Stomach (tissue), 9 donors: ENCODE data around the gene NPAS3. TPM values are rescaled to one million over a fixed set of nuclear protein-coding genes. Genes with fewer than 3 reads are reported as not detected.

Source experiments
- DNase-seq, 2 donors: peaks; one replicate each; pipeline versions ENCODE4 v3.0.0 to v3.0.0-alpha.2; 2013 to 2019
- H3K27ac ChIP-seq, 5 donors: fragments of 200-600 bp in 4 of 5; sonication (generic) in 4 of 5; one replicate each; pipeline ENCODE4 v1.5.1; 2013 to 2019; ENCODE audit warnings: mild to moderate bottlenecking in 1 of 5, moderate library complexity in 1 of 5
- H3K27me3 ChIP-seq, 3 donors: fragments of 200-600 bp; sonication (generic); one replicate each; pipeline ENCODE4 v1.5.1; 2017 to 2019; ENCODE audit warnings: mixed run types in 1 of 3
- H3K36me3 ChIP-seq, 4 donors: fragments of 200-600 bp; sonication (generic); 1 replicate in 3 of 4; 2 replicates in 1 of 4; pipeline ENCODE4 v1.5.1; 2016 to 2019
- H3K4me1 ChIP-seq, 4 donors: fragments of 200-600 bp; sonication (generic); one replicate each; pipeline ENCODE4 v1.5.1; 2016 to 2019
- H3K4me3 ChIP-seq, 4 donors: fragments of 200-600 bp; sonication (generic) in 3 of 4; one replicate each; pipeline ENCODE4 v1.5.1; 2016 to 2019; ENCODE audit warnings: mild to moderate bottlenecking in 1 of 4
- H3K9me3 ChIP-seq, 4 donors: fragments of 200-600 bp; sonication (generic); one replicate each; pipeline ENCODE4 v1.5.1; 2016 to 2019
- EP300 ChIP-seq: sonication (generic); formaldehyde crosslinking; IDR thresholded peaks from one replicate; pipeline ENCODE4 v1.6.1; 2017; ENCODE audit warnings: antibody characterized with exemption
- POLR2A ChIP-seq, 4 donors: fragments of 450-650 bp; IDR thresholded peaks; one replicate each; pipeline ENCODE4 v1.6.1; 2016; ENCODE audit warnings: antibody characterized with exemption in 4 of 4, control low read depth in 2 of 4, mild to moderate bottlenecking in 1 of 4, moderate library complexity in 1 of 4
- POLR2AphosphoS5 ChIP-seq, 3 donors: sonication (generic); formaldehyde crosslinking; IDR thresholded peaks; one replicate each; pipeline ENCODE4 v1.6.1; 2016; ENCODE audit warnings: antibody characterized with exemption in 3 of 3
- WGBS, 5 donors: extraction: QIAGEN DNeasy Blood & Tissue Kit in 3 of 5; methylation state at CpG; one replicate each; pipeline versions ENCODE4 v1.1.5 to v1.1.7; 2013 to 2018; 5-methylcytosine and 5-hydroxymethylcytosine counted together
- intact Hi-C: fragments of 100-400 bp; cut with DNase I; formaldehyde crosslinking; loops from one replicate; pipeline ENCODE4 v1.15.1; 2023; ENCODE audit warnings: low total_unique reads
- polyA plus RNA-seq, 3 donors: library from polyadenylated mRNA; stranded (reverse); fragments of 200-250 nt; gene quantifications; one replicate each; pipeline ENCODE4 v1.2.3, GENCODE V29; 2013
- total RNA-seq, 5 donors: library from RNA; depleted of rRNA; stranded (reverse); fragments of >200 nt; gene quantifications; one replicate each; pipeline versions ENCODE4 v1.1.0 to v1.2.3, GENCODE V29; 2014 to 2016
- TF ChIP-seq, protein P1 (sequence below), 7 experiments: fragments of 450-650 bp in 4 of 7; fragments of 200-600 bp in 3 of 7; sonication (generic) in 3 of 7; IDR thresholded peaks; one replicate each; pipeline ENCODE4 v1.5.1; 2016 to 2019; ENCODE audit warnings: antibody characterized with exemption in 7 of 7, control low read depth in 2 of 7, mild to moderate bottlenecking in 1 of 7
- donor health status: healthy with polysubstance abuse.
- donor health status: Bipolar disorder and iron deficiency.
- donor health status: healthy.

NPAS3 gene
- total and polyA plus RNA-seq, 8 donors = under 0.01 to 7.9 (median 0.76) TPM; not detected in 1

GRCh38 chr14:33463731-33464130, 525.1 kb downstream of the NPAS3 start:
- WGBS, 5 donors = 93 to 98% (median 95%) methylated on average over 2 of the region's 2 CpGs
- no peak overlapping the region for H3K27ac ChIP-seq
- no peak overlapping the region for H3K4me3 ChIP-seq
- peaks cover 0 to 5% (median 0%) of the 10 kb centered on the region in 4 donors for H3K4me1 ChIP-seq
- H3K27me3 ChIP-seq = no peaks in the 10 kb centered on the region
- H3K36me3 ChIP-seq = no peaks in the 10 kb centered on the region
- no peaks in the 10 kb centered on the region for H3K9me3 ChIP-seq
- TF ChIP-seq, protein P1, sequence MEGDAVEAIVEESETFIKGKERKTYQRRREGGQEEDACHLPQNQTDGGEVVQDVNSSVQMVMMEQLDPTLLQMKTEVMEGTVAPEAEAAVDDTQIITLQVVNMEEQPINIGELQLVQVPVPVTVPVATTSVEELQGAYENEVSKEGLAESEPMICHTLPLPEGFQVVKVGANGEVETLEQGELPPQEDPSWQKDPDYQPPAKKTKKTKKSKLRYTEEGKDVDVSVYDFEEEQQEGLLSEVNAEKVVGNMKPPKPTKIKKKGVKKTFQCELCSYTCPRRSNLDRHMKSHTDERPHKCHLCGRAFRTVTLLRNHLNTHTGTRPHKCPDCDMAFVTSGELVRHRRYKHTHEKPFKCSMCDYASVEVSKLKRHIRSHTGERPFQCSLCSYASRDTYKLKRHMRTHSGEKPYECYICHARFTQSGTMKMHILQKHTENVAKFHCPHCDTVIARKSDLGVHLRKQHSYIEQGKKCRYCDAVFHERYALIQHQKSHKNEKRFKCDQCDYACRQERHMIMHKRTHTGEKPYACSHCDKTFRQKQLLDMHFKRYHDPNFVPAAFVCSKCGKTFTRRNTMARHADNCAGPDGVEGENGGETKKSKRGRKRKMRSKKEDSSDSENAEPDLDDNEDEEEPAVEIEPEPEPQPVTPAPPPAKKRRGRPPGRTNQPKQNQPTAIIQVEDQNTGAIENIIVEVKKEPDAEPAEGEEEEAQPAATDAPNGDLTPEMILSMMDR (IDR thresholded peaks at IDR 0.05) = no peak
- TF ChIP-seq POLR2AphosphoS5 (IDR thresholded peaks at IDR 0.05) = no peak
- no peak for TF ChIP-seq EP300
- TF ChIP-seq POLR2A (IDR thresholded peaks at IDR 0.05) = no peak
- DNase-seq = no peak
- intact Hi-C loops = no loop called here

DNA sequence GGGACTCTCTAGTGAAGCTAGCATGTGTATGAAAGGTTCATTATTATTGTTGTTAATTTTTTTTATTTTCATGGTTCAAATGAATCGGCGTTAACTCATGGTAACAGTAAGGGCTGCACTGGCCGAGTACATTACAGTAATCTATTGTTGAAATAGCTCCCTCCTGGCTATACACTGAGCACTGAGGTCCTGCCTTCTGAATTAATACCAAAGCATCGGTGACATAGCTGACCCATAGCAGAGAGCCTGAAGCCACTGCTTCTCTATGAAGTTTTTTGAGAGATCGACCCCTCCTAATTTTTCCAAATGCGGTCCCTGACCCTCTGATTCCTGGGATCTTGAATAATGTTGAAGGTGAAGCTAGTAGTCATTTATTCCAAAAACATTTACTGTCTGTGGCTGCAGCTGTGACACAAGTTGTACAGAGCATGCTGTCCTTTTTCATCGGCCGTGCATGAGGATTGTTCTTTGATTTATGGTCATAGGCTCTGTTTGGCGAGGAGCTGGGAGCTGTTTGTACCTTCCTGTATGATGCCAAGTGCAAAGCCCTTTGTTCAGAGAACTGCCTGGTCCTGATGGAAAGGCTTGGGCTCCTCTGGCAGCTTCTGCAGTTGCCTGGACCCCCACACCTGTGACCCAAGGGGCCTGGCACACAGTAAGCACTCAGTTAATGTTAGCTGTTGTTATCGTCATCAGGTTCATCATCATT, 525.7 kb downstream of the NPAS3 start:
- DNase-seq = no peak
- TF ChIP-seq, protein P1 (IDR thresholded peaks at IDR 0.05) = no peak
- TF ChIP-seq EP300 (no peak), POLR2AphosphoS5 (IDR thresholded peaks at IDR 0.05) (no peak), POLR2A (IDR thresholded peaks at IDR 0.05) (no peak)
- intact Hi-C loops = no loop called here
- Histone ChIP-seq H3K27ac (no peak overlapping the region), H3K36me3 (no peaks in the 10 kb centered on the region), H3K4me3 (no peak overlapping the region), H3K9me3 (no peaks in the 10 kb centered on the region), H3K27me3 (no peaks in the 10 kb centered on the region), H3K4me1 (peaks cover 0 to 5% (median 0%) of the 10 kb centered on the region in 4 donors)
- 87 to 93% (median 89%) methylated on average over 10 of the region's 10 CpGs for whole genome bisulfite sequencing, 5 donors

- no peak for DNase-seq
- Histone ChIP-seq H3K36me3 (no peaks in the 10 kb centered on the region), H3K4me3 (no peak overlapping the region), H3K27ac (no peak overlapping the region), H3K9me3 (no peaks in the 10 kb centered on the region), H3K27me3 (no peaks in the 10 kb centered on the region), H3K4me1 (peaks cover 0 to 4% (median 0%) of the 10 kb centered on the region in 4 donors)
- TF ChIP-seq POLR2A (IDR thresholded peaks at IDR 0.05) (no peak), EP300 (no peak), POLR2AphosphoS5 (IDR thresholded peaks at IDR 0.05) (no peak)
- TF ChIP-seq, protein P1 (IDR thresholded peaks at IDR 0.05) = no peak
- intact Hi-C loops = no loop called here
- WGBS, 5 donors = 78 to 84% (median 80%) methylated on average over 10 of the region's 10 CpGs
Measured at GRCh38 chr14:33465846-33466700, 527.4 kb downstream of the NPAS3 start.

GRCh38 chr14:33467971-33468370, 529.3 kb downstream of the NPAS3 start:
- 88 to 95% (median 92%) methylated on average over 4 of the region's 4 CpGs for WGBS, 5 donors
- Histone ChIP-seq H3K27ac (no peak overlapping the region), H3K4me3 (no peak overlapping the region), H3K36me3 (no peaks in the 10 kb centered on the region), H3K27me3 (no peaks in the 10 kb centered on the region), H3K9me3 (no peaks in the 10 kb centered on the region), H3K4me1 (peaks cover 0 to 4% (median 0%) of the 10 kb centered on the region in 4 donors)
- no peak for TF ChIP-seq POLR2AphosphoS5 (IDR thresholded peaks at IDR 0.05)
- no peak for TF ChIP-seq POLR2A (IDR thresholded peaks at IDR 0.05)
- TF ChIP-seq, protein P1 (IDR thresholded peaks at IDR 0.05) = no peak
- no peak for TF ChIP-seq EP300
- no peak for DNase-seq
- intact Hi-C loops = no loop called here
